NCI-H2107 treated with DMSO at 0.1 percent for 48 hours (cell line): ENCODE data around the gene HSPB6.

Experiments used
- DNase-seq: peaks from one replicate; lab custom pipeline; 2025; ENCODE audit not compliant: unreplicated experiment; lab: John Stamatoyannopoulos, UW

The HSPB6 gene

GRCh38 chr19:35767288-35768081 is 10.7 kb upstream of the HSPB6 start:
- DNase-seq = no peak

DNA sequence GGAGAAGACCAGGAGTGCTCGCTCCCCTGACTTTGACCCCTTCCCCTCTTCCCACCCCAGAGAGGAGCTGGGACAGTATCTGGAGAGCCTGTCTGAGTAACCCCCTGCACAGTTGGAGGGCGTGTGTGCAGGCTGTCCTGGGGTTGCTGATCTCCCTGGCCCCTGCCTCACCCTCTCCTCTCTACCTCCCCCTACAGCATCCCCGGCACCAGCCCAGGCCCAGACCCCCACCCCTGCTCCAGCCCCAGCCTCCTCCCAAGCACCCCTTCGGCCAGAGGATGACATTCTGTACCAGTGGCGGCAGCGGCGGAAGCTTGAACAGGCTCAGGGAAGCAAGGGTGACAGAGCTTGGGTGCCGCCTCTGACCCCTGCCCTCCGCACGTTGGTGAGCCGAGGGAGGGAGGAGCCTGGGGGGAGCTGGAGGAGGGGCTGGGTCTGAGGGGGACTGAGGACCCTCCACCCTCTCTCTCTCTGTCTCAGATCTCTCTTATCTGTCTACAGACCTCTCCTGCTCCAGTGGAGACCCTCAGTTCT is 9.8 kb upstream of the HSPB6 start:
- no peak for DNase-seq

DNA sequence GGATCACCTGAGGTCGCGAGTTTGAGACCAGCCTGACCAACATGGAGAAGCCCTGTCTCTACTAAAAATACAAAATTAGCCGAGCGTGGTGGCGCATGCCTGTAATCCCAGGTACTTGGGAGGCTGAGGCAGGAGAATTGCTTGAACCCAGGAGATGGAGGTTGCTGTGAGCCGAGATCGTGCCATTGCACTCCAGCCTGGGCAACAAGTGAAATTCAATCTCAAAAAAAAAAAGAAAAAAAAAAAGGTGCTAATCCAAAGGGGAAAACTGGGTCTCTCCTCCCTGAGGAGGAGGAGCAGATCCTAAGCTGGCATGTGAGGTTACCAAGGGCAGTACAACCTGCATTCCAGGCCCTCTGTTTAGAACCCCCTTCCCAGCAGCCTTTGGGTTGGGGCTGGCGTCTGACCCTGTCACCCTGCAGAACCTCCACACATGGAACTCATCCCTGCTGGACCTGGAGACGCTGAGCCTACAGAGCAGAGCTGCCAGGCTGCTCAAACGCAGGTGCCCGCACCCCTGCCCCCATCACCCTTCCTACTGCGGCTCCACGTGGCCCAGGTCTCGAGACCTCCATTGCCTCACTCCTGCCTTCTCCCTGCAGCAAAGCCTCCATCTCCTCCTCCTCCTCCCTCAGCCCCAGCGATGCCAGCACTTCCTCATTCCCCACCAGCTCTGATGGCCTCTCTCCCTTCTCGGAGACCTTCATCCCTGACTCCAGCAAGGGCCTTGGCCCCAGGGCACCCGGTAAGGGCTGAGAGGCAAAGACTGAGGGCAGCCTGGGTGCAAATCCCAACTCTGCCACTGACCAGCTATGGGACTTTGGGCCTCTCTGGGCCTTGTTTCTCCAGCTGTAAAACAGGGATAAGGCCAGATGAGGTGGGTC is 7.8 kb upstream of the HSPB6 start:
- DNase-seq = no peak

DNA sequence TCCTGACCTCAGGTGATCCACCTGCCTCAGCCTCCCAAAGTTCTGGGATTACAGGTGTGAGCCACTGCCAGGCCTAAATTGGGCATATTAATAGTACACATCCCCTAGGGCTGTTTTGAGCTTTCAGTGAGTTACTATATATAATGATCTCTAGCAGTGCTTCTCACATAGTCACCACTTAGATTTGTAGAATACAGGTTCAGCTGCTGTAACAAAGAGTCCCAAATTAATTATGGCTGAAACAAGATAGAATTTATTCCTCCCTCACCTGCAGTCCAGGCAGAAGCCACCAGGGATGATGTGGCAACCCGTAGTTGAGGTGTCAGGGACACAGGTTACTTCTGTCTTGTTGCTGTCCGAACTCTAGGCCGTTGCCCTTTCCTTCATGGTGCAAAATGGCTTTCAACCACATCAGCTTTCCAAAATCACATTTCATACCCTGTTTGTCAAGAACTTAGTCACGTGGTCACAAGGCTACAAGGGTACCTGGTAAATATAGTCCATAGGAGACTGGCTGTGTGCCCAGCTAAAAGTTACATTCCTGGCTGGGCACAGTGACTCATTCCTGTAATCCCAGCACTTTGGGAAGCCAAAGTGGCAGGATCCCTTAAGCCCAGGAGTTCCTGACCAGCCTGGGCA is 4.0 kb upstream of the HSPB6 start:
- no peak for DNase-seq

- DNase-seq = no peak
These were observed 2.9 kb upstream of the HSPB6 start for GRCh38 chr19:35759697-35760096.

DNA sequence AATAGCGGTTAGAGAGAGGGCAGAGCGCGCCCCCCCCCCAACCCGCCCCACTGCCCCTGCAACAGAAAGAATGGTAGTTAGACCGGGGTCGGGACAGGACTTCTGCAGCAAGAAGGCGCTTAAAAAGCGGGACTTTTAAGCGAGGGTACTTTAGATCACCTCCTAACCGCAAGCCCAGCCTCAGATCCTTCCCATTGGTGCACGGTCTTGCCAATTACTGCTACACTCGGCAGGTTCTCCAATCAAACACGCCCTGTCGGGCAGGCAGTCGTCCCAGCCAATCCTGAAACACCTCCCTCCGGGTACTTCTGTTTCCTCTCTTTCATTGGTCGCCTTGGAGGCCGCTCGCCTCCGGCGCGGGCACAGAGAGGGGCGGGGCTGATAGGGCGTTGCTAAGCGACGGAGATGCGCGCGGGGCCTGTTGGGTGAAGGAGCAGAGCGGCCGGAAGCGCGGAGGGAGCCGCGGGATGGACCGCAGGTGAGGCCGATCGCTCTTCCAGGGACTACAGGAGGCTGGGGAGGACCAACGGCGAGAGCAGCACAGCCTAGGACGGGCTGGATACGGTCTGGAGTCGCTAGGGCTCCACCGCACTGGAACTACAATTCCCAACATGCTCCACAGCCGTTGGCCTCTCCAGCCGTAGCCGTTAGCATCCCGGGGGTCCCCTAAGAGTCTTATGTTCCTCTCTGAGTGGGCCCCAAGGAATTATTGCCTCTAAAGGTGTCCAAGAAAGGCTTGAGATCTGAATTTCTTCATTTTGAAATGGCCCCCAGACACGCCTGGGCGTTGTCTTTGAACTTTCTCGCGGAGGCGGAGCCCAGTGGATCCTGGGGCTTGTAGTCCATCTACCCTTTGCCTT is 1.1 kb upstream of the HSPB6 start, which contains the start of gene PROSER3:
Gene PROSER3 (plus strand): TSS at position 428 of the 860 bp plus-strand sequence. CDS start 40 bp downstream, at position 468.
- DNase-seq = peak; percentile 98

- no peak for DNase-seq
These were observed 461 bp upstream of the HSPB6 start for GRCh38 chr19:35757231-35757748.

DNA sequence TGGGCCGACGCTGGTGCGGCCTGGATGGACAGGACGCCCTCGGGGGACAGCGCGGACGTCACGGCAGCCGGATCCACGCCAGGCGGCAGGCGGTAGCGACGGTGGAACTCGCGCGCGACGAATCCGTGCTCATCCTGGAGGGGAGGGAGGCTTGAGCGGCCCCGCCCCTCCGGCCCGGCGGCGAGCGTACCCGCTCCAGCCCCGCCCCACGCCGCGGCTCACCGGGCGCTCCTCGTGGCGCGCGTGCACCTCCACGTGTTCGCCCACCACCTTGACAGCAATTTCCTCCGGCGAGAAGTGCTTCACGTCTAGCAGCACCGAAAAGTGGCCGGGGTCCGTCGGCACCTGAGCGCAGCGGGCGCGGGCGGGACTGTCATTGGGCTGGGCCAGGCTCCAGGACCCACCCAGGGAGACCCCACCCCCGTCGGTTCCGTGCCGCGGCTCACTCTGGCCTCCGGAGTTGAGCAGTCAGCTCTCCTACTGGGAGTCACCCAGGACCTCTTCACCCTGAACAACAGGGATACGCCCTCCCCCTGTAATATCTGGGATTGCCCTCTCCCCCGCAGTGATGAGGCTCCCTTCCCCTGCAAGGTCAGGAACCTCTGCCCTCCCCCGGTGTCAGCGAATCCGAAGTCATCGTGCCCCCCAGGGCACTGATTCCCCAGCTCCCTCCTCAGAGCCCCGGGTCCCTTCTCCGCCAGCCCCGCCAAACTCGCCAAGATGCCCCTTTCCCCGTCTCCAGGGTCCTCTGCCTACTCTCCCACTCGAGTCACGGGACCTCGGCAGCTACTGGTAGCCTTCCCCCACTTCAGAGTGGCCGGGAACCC is 1.1 kb downstream of the HSPB6 start:
- no peak for DNase-seq

GRCh38 chr19:35755131-35755549 is 1.7 kb downstream of the HSPB6 start:
- DNase-seq = no peak

DNA sequence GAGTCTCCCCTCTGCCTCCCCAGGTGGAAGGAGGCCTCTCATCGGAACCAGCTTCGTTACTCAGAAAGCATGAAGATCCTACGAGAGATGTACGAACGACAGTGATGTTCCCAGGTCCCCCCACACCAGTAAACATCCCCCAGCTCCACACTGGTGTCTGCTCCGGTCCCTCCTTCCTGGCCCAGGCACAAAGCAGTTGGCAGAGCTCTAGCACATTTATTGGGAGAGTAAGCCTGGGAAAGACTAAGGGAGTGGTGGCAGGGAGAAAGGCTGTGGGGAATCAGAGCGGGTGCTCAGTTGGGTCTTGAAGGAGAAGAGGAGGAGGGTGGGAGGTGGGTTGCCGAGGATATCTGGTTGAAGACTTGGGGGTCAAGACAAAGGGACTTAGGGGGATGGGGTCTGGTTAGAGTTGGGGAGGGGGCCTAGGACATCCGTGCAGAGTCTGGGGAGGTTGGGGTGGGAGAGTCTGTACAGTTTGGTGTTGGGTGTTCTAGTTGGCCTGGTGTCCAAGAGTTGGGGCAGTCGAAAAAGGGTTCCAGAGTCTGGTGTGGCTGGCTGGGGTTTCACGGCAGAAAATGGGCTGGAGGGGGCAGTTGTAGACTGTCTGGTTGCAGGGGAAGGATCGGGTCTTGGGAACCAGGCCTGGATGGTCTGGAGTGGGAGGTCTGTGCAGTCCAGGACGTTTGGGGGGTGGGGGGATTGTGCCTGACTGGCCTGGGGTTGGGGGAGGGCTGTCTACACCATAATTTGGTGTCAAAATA is 2.3 kb downstream of the HSPB6 start:
- no peak for DNase-seq

- DNase-seq = no peak
These were observed 3.0 kb downstream of the HSPB6 start for GRCh38 chr19:35753634-35754369.

GRCh38 chr19:35752746-35753350 is 4.0 kb downstream of the HSPB6 start:
- no peak for DNase-seq

GRCh38 chr19:35751839-35752745 is 4.7 kb downstream of the HSPB6 start:
- DNase-seq = no peak

DNA sequence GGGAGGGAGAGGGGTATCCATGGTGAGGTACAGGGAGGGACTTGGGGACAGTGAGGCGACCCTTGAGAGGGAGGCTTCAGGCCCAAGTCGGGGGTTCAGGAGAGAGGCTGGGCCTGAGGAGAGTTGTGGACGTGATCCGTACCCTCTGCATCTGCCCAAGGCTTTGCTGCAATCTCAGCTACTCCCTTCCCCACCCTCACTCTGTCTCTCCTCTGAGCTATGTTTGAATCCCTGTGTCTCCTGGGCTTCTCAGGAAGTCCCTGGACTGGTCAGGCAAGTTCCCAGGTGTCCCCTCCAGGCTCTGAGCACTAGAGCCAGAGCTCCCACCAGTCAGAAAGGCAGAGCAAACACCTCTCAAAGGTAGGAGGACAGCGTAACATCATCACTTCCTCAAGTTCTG is 6.7 kb downstream of the HSPB6 start:
- no peak for DNase-seq

DNA sequence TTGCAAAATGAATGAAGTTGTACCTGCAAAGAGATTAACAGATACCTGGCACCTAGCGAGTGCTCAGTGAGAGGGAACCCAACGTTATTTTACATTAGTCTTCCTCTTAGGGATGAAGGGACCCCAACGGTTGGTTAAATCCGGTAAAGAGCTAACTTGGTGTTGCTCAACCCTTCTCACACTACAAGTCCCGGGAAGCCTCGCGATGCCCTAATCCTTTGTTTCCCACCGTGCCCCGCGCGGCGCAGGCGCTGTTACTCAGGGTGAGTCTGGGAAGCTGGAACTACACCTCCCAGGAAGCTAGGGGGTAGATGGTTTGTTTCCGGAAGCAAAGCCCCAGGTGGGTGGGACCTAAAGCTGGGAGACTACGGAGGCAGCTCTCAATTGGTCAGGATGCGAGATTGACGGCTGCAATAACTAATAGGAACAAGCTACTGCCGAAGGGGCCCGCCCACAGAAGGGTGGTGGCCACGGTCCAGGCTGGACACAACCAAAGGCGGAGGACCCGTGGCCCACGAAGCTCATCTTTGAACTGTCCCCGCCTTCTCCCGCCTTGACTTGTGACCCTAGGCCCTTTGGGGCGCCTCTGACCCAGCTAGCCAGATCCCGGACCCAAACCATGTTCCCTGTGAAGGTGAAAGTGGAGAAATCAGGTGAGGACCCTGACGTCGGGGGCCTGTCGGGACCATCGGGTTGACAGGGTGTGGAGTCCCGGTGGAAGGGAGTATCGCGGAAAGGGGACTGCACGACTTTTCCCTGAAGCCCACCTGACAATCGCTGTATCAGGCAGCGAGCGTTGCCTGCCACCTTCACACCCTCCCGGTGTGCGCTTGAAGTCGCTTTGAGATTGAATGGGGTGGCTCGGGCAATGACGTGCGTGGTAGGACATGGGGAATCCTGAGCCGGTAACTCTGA is 8.5 kb downstream of the HSPB6 start, which contains the start of gene LIN37:
Gene LIN37 (plus strand): TSS at position 471 of the 915 bp plus-strand sequence. CDS start 149 bp downstream, at position 620.
- peak; percentile 98 for DNase-seq
